ENCODE data around the gene WNT5B.

WNT5B gene

GRCh38 chr12:1676043-1676442 lies 47.0 kb downstream of the WNT5B start:
- Histone ChIP-seq H3K4me2 (ENCODE audit: low read length) (no peak overlapping the region), H3K79me2 (ENCODE audit: low read length) (no peaks in the 10 kb centered on the region), H3K4me3 (ENCODE audit: low read length) (no peak overlapping the region), H2AFZ (ENCODE audit: low read depth, low read length) (no peak overlapping the region), H3K27me3 (ENCODE audit: low read depth, low read length) (no peaks in the 10 kb centered on the region), H3K27ac (ENCODE audit: low read length) (no peak overlapping the region), H3K9ac (ENCODE audit: low read length) (no peak overlapping the region), H3K9me3 (ENCODE audit: insufficient read depth, low read length) (no peaks in the 10 kb centered on the region), H3K4me1 (ENCODE audit: low read length) (no peaks in the 10 kb centered on the region), H3K36me3 (replicated peaks; ENCODE audit: low read depth, low read length) (no peaks in the 10 kb centered on the region), H4K20me1 (ENCODE audit: insufficient read depth, low read length) (no peaks in the 10 kb centered on the region)
- TF ChIP-seq, protein P1, sequence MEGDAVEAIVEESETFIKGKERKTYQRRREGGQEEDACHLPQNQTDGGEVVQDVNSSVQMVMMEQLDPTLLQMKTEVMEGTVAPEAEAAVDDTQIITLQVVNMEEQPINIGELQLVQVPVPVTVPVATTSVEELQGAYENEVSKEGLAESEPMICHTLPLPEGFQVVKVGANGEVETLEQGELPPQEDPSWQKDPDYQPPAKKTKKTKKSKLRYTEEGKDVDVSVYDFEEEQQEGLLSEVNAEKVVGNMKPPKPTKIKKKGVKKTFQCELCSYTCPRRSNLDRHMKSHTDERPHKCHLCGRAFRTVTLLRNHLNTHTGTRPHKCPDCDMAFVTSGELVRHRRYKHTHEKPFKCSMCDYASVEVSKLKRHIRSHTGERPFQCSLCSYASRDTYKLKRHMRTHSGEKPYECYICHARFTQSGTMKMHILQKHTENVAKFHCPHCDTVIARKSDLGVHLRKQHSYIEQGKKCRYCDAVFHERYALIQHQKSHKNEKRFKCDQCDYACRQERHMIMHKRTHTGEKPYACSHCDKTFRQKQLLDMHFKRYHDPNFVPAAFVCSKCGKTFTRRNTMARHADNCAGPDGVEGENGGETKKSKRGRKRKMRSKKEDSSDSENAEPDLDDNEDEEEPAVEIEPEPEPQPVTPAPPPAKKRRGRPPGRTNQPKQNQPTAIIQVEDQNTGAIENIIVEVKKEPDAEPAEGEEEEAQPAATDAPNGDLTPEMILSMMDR (IDR thresholded peaks at IDR 0.05; ENCODE audit: low read depth, low read length): no peak
- no peak for TF ChIP-seq EZH2phosphoT487 (IDR thresholded peaks at IDR 0.05; ENCODE audit: low read depth)

DNA sequence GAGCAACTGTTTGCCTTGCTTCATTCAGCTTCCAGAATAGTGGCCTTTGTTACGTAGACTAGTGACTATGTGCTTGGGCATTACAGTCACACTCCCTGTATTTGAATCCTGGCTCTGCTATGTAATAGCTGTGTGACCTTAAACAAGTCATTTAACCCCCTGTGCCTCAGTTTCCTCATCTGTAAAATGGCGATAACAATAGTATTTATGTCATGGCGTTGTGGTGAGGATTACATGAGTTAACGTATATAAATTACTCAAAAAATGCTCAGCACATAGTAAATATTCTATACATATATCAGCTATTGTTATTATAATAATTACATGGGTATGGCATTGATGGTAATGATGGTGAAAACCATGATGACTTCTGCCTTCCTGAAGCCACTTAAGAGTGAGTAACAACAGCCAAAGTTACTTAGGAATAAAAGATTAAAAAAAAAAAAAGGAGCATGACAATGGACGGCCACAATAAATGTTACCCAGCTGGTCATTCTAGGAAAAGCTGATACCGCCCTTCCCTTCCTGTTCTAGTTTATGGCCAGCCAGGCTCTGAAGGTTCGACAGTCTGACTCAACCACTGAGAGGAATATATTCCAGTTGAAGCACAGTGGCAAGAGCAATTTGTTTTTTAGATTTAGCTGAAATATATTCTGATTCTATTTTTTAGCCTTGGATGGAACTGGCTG lies 51.9 kb downstream of the WNT5B start:
- peaks cover 9% of the 10 kb centered on the region for H3K27me3 ChIP-seq (ENCODE audit: low read depth, low read length)
- H3K9ac ChIP-seq (ENCODE audit: low read length): no peak overlapping the region
- H3K4me2 ChIP-seq (ENCODE audit: low read length): no peak overlapping the region
- no peak overlapping the region for H3K4me3 ChIP-seq (ENCODE audit: low read length)
- no peaks in the 10 kb centered on the region for H3K36me3 ChIP-seq (replicated peaks; ENCODE audit: low read depth, low read length)
- H3K9me3 ChIP-seq (ENCODE audit: insufficient read depth, low read length): no peaks in the 10 kb centered on the region
- H3K27ac ChIP-seq (ENCODE audit: low read length): no peak overlapping the region
- no peaks in the 10 kb centered on the region for H4K20me1 ChIP-seq (ENCODE audit: insufficient read depth, low read length)
- TF ChIP-seq, protein P1 (IDR thresholded peaks at IDR 0.05; ENCODE audit: low read depth, low read length): no peak
- no peak for TF ChIP-seq EZH2phosphoT487 (IDR thresholded peaks at IDR 0.05; ENCODE audit: low read depth)
- no peak overlapping the region for H2AFZ ChIP-seq (ENCODE audit: low read depth, low read length)
- H3K79me2 ChIP-seq (ENCODE audit: low read length): no peaks in the 10 kb centered on the region
- H3K4me1 ChIP-seq (ENCODE audit: low read length): no peaks in the 10 kb centered on the region

- H2AFZ ChIP-seq (ENCODE audit: low read depth, low read length): no peak overlapping the region
- no peak overlapping the region for H3K27ac ChIP-seq (ENCODE audit: low read length)
- H3K4me1 ChIP-seq (ENCODE audit: low read length): no peaks in the 10 kb centered on the region
These were observed 52.4 kb downstream of the WNT5B start for GRCh38 chr12:1681493-1681807.

DNA sequence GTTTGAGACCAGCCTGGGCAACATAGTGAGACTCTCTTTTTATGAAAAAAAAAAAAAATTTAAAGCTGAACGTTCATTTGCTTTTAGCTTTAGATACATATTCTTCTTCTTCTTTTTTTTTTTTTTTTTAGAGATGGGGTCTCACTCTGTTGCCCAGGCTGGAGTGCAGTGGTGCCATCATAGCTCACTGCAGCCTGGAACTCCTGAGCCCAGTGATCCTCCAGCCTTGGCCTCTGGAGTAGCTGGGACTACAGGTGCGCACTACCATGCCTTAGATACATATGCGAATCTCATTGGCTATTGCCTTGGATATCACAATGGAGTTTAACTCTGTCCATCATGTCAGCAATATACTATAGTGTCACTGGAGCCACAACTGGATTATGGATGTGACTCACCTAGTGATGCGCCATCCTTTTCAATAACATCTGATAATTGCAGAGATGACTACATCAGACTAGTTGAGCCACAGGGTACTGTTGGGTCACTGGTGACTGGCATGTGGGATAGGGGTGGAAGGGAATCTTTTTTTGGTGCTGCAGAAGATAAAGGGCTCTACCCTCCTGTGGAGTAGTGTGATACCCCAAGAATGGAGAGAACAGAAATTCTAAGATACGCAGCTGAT lies 59.2 kb downstream of the WNT5B start:
- Histone ChIP-seq H3K4me2 (ENCODE audit: low read length) (no peak overlapping the region), H3K9me3 (ENCODE audit: insufficient read depth, low read length) (no peaks in the 10 kb centered on the region), H3K4me3 (ENCODE audit: low read length) (no peak overlapping the region), H3K79me2 (ENCODE audit: low read length) (peaks cover 22% of the 10 kb centered on the region), H3K27ac (ENCODE audit: low read length) (no peak overlapping the region), H2AFZ (ENCODE audit: low read depth, low read length) (no peak overlapping the region), H3K27me3 (ENCODE audit: low read depth, low read length) (peaks cover 11% of the 10 kb centered on the region), H3K9ac (ENCODE audit: low read length) (no peak overlapping the region), H3K4me1 (ENCODE audit: low read length) (peaks cover 20% of the 10 kb centered on the region), H4K20me1 (ENCODE audit: insufficient read depth, low read length) (peaks cover 16% of the 10 kb centered on the region), H3K36me3 (replicated peaks; ENCODE audit: low read depth, low read length) (no peaks in the 10 kb centered on the region)
- TF ChIP-seq, protein P1 (IDR thresholded peaks at IDR 0.05; ENCODE audit: low read depth, low read length): no peak

More at GRCh38 chr12:1681493-1681807, 52.4 kb downstream of the WNT5B start:
- Histone ChIP-seq H3K9me3 (ENCODE audit: insufficient read depth, low read length) (no peaks in the 10 kb centered on the region), H3K79me2 (ENCODE audit: low read length) (no peaks in the 10 kb centered on the region), H3K36me3 (replicated peaks; ENCODE audit: low read depth, low read length) (no peaks in the 10 kb centered on the region), H4K20me1 (ENCODE audit: insufficient read depth, low read length) (no peaks in the 10 kb centered on the region), H3K4me2 (ENCODE audit: low read length) (no peak overlapping the region), H3K27me3 (ENCODE audit: low read depth, low read length) (peaks cover 9% of the 10 kb centered on the region), H3K4me3 (ENCODE audit: low read length) (no peak overlapping the region), H3K9ac (ENCODE audit: low read length) (no peak overlapping the region)
- TF ChIP-seq, protein P1 (IDR thresholded peaks at IDR 0.05; ENCODE audit: low read depth, low read length): no peak
- no peak for TF ChIP-seq EZH2phosphoT487 (IDR thresholded peaks at IDR 0.05; ENCODE audit: low read depth)

Measured in OCI-LY3 (cell line).